ENCODE results near the gene SYTL3. TPM values are rescaled to one million over a fixed set of nuclear protein-coding genes. Genes with fewer than 3 reads are reported as not detected.
A peak's percentile ranks its signal among the peaks of the same experiment; 100 is the strongest.

The SYTL3 gene
- total RNA-seq, 4 donors from 2014 or later: 4.8 to 10.1 (median 7.6) TPM

- Histone ChIP-seq H3K4me1 (peaks cover 21 to 42% (median 35%) of the 10 kb centered on the region in 4 donors), H3K27me3 (no peaks in the 10 kb centered on the region), H3K4me3 (no peak overlapping the region), H3K36me3 (peaks cover 4 to 61% (median 33%) of the 10 kb centered on the region in 4 donors), H3K9me3 (no peaks in the 10 kb centered on the region), H3K27ac (replicated peaks in 1 of 4) (no peak overlapping the region)
- 90% methylated on average over 8 of the region's 8 CpGs for WGBS
- no peak for TF ChIP-seq POLR2AphosphoS5 (IDR thresholded peaks at IDR 0.05)
- TF ChIP-seq POLR2A (IDR thresholded peaks at IDR 0.05; ENCODE audit: low read depth): no peak
- no peak for TF ChIP-seq EP300 (IDR thresholded peaks at IDR 0.05)
- TF ChIP-seq CTCF (IDR thresholded peaks at IDR 0.05): no peak
- DNase-seq (ENCODE audit: extremely low spot score): peak; percentile 29
- intact Hi-C loops (cut with DNase I): loop anchor here (10.0 kb wide), 1 partner anchor 58 kb away; no protein-coding TSS in a partner anchor
These were observed 13.1 kb upstream of the SYTL3 start for GRCh38 chr6:158636778-158637177.

- H3K9me3 ChIP-seq: no peaks in the 10 kb centered on the region
- H3K4me3 ChIP-seq: no peak overlapping the region
- H3K36me3 ChIP-seq: peaks cover 4 to 50% (median 29%) of the 10 kb centered on the region in 4 donors
- no peaks in the 10 kb centered on the region for H3K27me3 ChIP-seq
- no peak for TF ChIP-seq POLR2AphosphoS5 (IDR thresholded peaks at IDR 0.05)
- no peak for TF ChIP-seq CTCF (IDR thresholded peaks at IDR 0.05)
- TF ChIP-seq POLR2A (IDR thresholded peaks at IDR 0.05; ENCODE audit: low read depth): no peak
- TF ChIP-seq EP300 (IDR thresholded peaks at IDR 0.05): no peak
- peaks cover 30 to 53% (median 45%) of the 10 kb centered on the region in 4 donors for H3K4me1 ChIP-seq
- peak overlapping the region in 1 of 4 donors; percentile 39 for H3K27ac ChIP-seq (replicated peaks in 1 of 4)
- intact Hi-C loops (cut with DNase I): loop anchor here (10.0 kb wide), 1 partner anchor 56 kb away; no protein-coding TSS in a partner anchor
- peak; percentile 17 for DNase-seq (ENCODE audit: extremely low spot score)
- WGBS: 80% methylated on average over 3 of the region's 3 CpGs
These were observed 11.5 kb upstream of the SYTL3 start for GRCh38 chr6:158638324-158638854.

GRCh38 chr6:158639056-158639455 lies 10.8 kb upstream of the SYTL3 start:
- Histone ChIP-seq H3K4me3 (no peak overlapping the region), H3K27me3 (no peaks in the 10 kb centered on the region), H3K27ac (replicated peaks in 1 of 4) (peak overlapping the region in 1 of 4 donors; percentile 39), H3K4me1 (peaks cover 34 to 57% (median 49%) of the 10 kb centered on the region in 4 donors), H3K36me3 (peaks cover 4 to 49% (median 29%) of the 10 kb centered on the region in 4 donors), H3K9me3 (no peaks in the 10 kb centered on the region)
- intact Hi-C loops (cut with DNase I): loop anchor here (10.0 kb wide), 1 partner anchor 56 kb away; no protein-coding TSS in a partner anchor
- peak; percentile 64 for DNase-seq (ENCODE audit: extremely low spot score)
- TF ChIP-seq EP300 (IDR thresholded peaks at IDR 0.05): no peak
- TF ChIP-seq POLR2AphosphoS5 (IDR thresholded peaks at IDR 0.05): no peak
- no peak for TF ChIP-seq CTCF (IDR thresholded peaks at IDR 0.05)
- TF ChIP-seq POLR2A (IDR thresholded peaks at IDR 0.05; ENCODE audit: low read depth): no peak
- 90% methylated on average over 4 of the region's 5 CpGs for WGBS

GRCh38 chr6:158640519-158640918 lies 9.3 kb upstream of the SYTL3 start:
- peaks cover 4 to 39% (median 24%) of the 10 kb centered on the region in 4 donors for H3K36me3 ChIP-seq
- TF ChIP-seq EP300 (IDR thresholded peaks at IDR 0.05): no peak
- TF ChIP-seq POLR2A (IDR thresholded peaks at IDR 0.05; ENCODE audit: low read depth): no peak
- TF ChIP-seq POLR2AphosphoS5 (IDR thresholded peaks at IDR 0.05): no peak
- no peak for TF ChIP-seq CTCF (IDR thresholded peaks at IDR 0.05)
- no peaks in the 10 kb centered on the region for H3K27me3 ChIP-seq
- H3K27ac ChIP-seq (replicated peaks in 1 of 4): no peak overlapping the region
- peaks cover 34 to 63% (median 56%) of the 10 kb centered on the region in 4 donors for H3K4me1 ChIP-seq
- no peak overlapping the region for H3K4me3 ChIP-seq
- no peak for DNase-seq (ENCODE audit: extremely low spot score)
- WGBS: 78% methylated on average over 2 of the region's 2 CpGs
- H3K9me3 ChIP-seq: no peaks in the 10 kb centered on the region
- intact Hi-C loops (cut with DNase I): no loop called here
